Liver (tissue), 3 donors: Measurements from ENCODE around the gene PHF20.

Source experiments
- ATF3 ChIP-seq: IDR thresholded peaks from 2 replicates; pipeline ENCODE4 v1.6.1; 2016; ENCODE audit warnings: antibody characterized with exemption
- CTCF ChIP-seq: fragments of 150-350 bp; IDR thresholded peaks from 2 replicates; pipeline ENCODE4 v1.5.1; 2017; ENCODE audit warnings: improper control_type of control experiment, low read depth, low read length; ENCODE audit not compliant: missing input control
- EGR1 ChIP-seq, 2 donors: IDR thresholded peaks; 2 replicates each; pipeline ENCODE4 v1.6.1; 2016 to 2018; ENCODE audit warnings: antibody characterized with exemption in 2 of 2, low read depth in 2 of 2
- FOXA1 ChIP-seq: IDR thresholded peaks from 2 replicates; pipeline ENCODE4 v1.6.1; 2016; ENCODE audit warnings: antibody characterized with exemption
- GABPA ChIP-seq, 2 donors: IDR thresholded peaks in 1 of 2; conservative IDR thresholded peaks in 1 of 2; 2 replicates each; pipeline ENCODE4 v1.6.1; 2016; ENCODE audit warnings: antibody characterized with exemption in 2 of 2, mild to moderate bottlenecking in 1 of 2, moderate library complexity in 1 of 2
- HNF4A ChIP-seq, 2 donors: conservative IDR thresholded peaks; 2 replicates each; pipeline ENCODE4 v1.6.1; 2016; ENCODE audit warnings: antibody characterized with exemption in 2 of 2, mild to moderate bottlenecking in 2 of 2
- JUND ChIP-seq, 2 donors: IDR thresholded peaks; 2 replicates each; pipeline ENCODE4 v1.6.1; 2016; ENCODE audit warnings: antibody characterized with exemption in 2 of 2
- MAX ChIP-seq: IDR thresholded peaks from 2 replicates; pipeline ENCODE4 v1.6.1; 2016; ENCODE audit warnings: antibody characterized with exemption
- RAD21 ChIP-seq, 2 donors: IDR thresholded peaks; 2 replicates each; pipeline ENCODE4 v1.6.1; 2016; ENCODE audit warnings: antibody characterized with exemption in 2 of 2, mild to moderate bottlenecking in 2 of 2
- RXRA ChIP-seq, 2 donors: IDR thresholded peaks; 2 replicates each; pipeline ENCODE4 v1.6.1; 2017 to 2018; ENCODE audit warnings: antibody characterized with exemption in 2 of 2, mild to moderate bottlenecking in 1 of 2
- SP1 ChIP-seq: IDR thresholded peaks from 2 replicates; pipeline ENCODE4 v1.6.1; 2018; ENCODE audit warnings: antibody characterized with exemption, mild to moderate bottlenecking
- TAF1 ChIP-seq: conservative IDR thresholded peaks from 2 replicates; pipeline ENCODE4 v1.6.1; 2016; ENCODE audit warnings: antibody characterized with exemption, mild to moderate bottlenecking
- YY1 ChIP-seq: IDR thresholded peaks from 2 replicates; pipeline ENCODE4 v1.6.1; 2016; ENCODE audit warnings: antibody characterized with exemption, mild to moderate bottlenecking
- ZBTB33 ChIP-seq: IDR thresholded peaks from 2 replicates; pipeline ENCODE4 v1.6.1; 2016; ENCODE audit warnings: antibody characterized with exemption
- donor health status: healthy.
- donor health status: healthy.

GRCh38 chr20:35941620-35942019, 169.8 kb downstream of the PHF20 start:
- TF ChIP-seq CTCF, result no peak
- no peak for TF ChIP-seq JUND (IDR thresholded peaks at IDR 0.05)
- no peak for TF ChIP-seq ATF3
- no peak for TF ChIP-seq GABPA (IDR thresholded peaks at IDR 0.05 in 1 of 2, conservative IDR thresholded peaks at IDR 0.05 in 1 of 2)
- TF ChIP-seq MAX, result no peak
- TF ChIP-seq SP1, result no peak
- no peak for TF ChIP-seq ZBTB33
- no peak for TF ChIP-seq TAF1
- TF ChIP-seq FOXA1, result no peak
- no peak for TF ChIP-seq YY1
- TF ChIP-seq EGR1 (IDR thresholded peaks at IDR 0.05; ENCODE audit: low read depth in 2 of 2), result no peak
- no peak for TF ChIP-seq RXRA (IDR thresholded peaks at IDR 0.05)
- TF ChIP-seq HNF4A (conservative IDR thresholded peaks at IDR 0.05), result no peak
- TF ChIP-seq RAD21 (IDR thresholded peaks at IDR 0.05), result no peak
